WI38 (cell line): ENCODE data around the gene DNAL1.

Source experiments
- H3K4me3 ChIP-seq: 2 replicates; pipeline ENCODE4 v1.5.1; 2011; ENCODE audit warnings: low read depth, mild to moderate bottlenecking, control low read depth, low read length
- CTCF ChIP-seq: IDR thresholded peaks from 2 replicates; pipeline ENCODE4 v1.5.1; 2012; ENCODE audit warnings: low read depth, mild to moderate bottlenecking, control low read depth, low read length

DNAL1 gene

GRCh38 chr14:73720636-73721035 lies 75.8 kb downstream of the DNAL1 start:
- H3K4me3 ChIP-seq, result no peak overlapping the region
- no peak for TF ChIP-seq CTCF

GRCh38 chr14:73721101-73721821 lies 76.5 kb downstream of the DNAL1 start:
- TF ChIP-seq CTCF, result no peak
- no peak overlapping the region for H3K4me3 ChIP-seq

GRCh38 chr14:73722581-73722980 lies 77.8 kb downstream of the DNAL1 start:
- H3K4me3 ChIP-seq, result no peak overlapping the region
- TF ChIP-seq CTCF, result no peak

- H3K4me3 ChIP-seq, result 0 out of 2 replicates have a peak overlapping the region, but pooled peaks have one; percentile 8
Observed at GRCh38 chr14:73723406-73723796, 78.6 kb downstream of the DNAL1 start.

GRCh38 chr14:73723797-73724661 lies 79.2 kb downstream of the DNAL1 start:
- H3K4me3 ChIP-seq, result 0 out of 2 replicates have a peak overlapping the region, but pooled peaks have one; percentile 8
- no peak for TF ChIP-seq CTCF

More at GRCh38 chr14:73723406-73723796, 78.6 kb downstream of the DNAL1 start:
- TF ChIP-seq CTCF, result no peak

- no peak overlapping the region for H3K4me3 ChIP-seq
- no peak for TF ChIP-seq CTCF
Observed at GRCh38 chr14:73724696-73725095, 79.9 kb downstream of the DNAL1 start.
